Smooth muscle cell (in vitro differentiated cells): ENCODE results near the gene STUB1. TPM values are rescaled to one million over a fixed set of nuclear protein-coding genes. Genes with fewer than 3 reads are reported as not detected.

Experiments
- DNase-seq: peaks from one replicate; lab custom pipeline; 2025; ENCODE audit not compliant: unreplicated experiment; lab: John Stamatoyannopoulos, UW
- H2AFZ ChIP-seq: fragments of 200-600 bp; sonication (generic); 2 replicates; pipeline ENCODE4 v1.6.0; 2016; ENCODE audit warnings: antibody characterized with exemption, low read depth, mild to moderate bottlenecking
- H3F3A ChIP-seq: fragments of 200-600 bp; sonication (generic); 2 replicates; pipeline ENCODE4 v1.6.0; 2017; ENCODE audit warnings: antibody characterized with exemption, low read depth
- H3K27ac ChIP-seq: fragments of 200-600 bp; sonication (generic); 2 replicates; pipeline ENCODE4 v1.5.1; 2016; ENCODE audit warnings: low read depth, mild to moderate bottlenecking
- H3K27me3 ChIP-seq: fragments of 200-600 bp; sonication (generic); 2 replicates; pipeline ENCODE4 v1.6.1; 2016; ENCODE audit warnings: low read depth, mild to moderate bottlenecking
- H3K36me3 ChIP-seq: fragments of 200-600 bp; sonication (generic); 2 replicates; pipeline ENCODE4 v1.5.1; 2016; ENCODE audit warnings: low read depth
- H3K4me1 ChIP-seq: fragments of 200-600 bp; sonication (generic); 2 replicates; pipeline ENCODE4 v1.5.1; 2016; ENCODE audit warnings: low read depth
- H3K4me2 ChIP-seq: fragments of 200-600 bp; sonication (generic); 2 replicates; pipeline ENCODE4 v1.6.0; 2016; ENCODE audit warnings: mild to moderate bottlenecking
- H3K4me3 ChIP-seq: fragments of 200-600 bp; sonication (generic); 2 replicates; pipeline ENCODE4 v1.5.1; 2016; ENCODE audit warnings: mild to moderate bottlenecking
- H3K79me2 ChIP-seq: fragments of 200-600 bp; sonication (generic); 2 replicates; pipeline ENCODE4 v1.6.0; 2016; ENCODE audit warnings: low read depth, mild to moderate bottlenecking
- H3K9ac ChIP-seq: fragments of 200-600 bp; sonication (generic); 2 replicates; pipeline ENCODE4 v1.6.0; 2016; ENCODE audit warnings: low read depth
- H3K9me3 ChIP-seq: fragments of 200-600 bp; sonication (generic); replicated peaks from 2 replicates; pipeline ENCODE4 v1.5.1; 2016; ENCODE audit warnings: low read depth
- H4K20me1 ChIP-seq: fragments of 200-600 bp; sonication (generic); 2 replicates; pipeline ENCODE4 v1.6.0; 2016; ENCODE audit warnings: low read depth
- WGBS: methylation state at CpG from one replicate; pipeline ENCODE4 v1.1.7; 2016; ENCODE audit warnings: low lambda C conversion rate; 5-methylcytosine and 5-hydroxymethylcytosine counted together
- polyA plus RNA-seq: library from polyadenylated mRNA; unstranded; fragments of >200 nt; fragmentation: Nextera tagmentation; extraction: Ambion mirVana; gene quantifications from 2 replicates; pipeline ENCODE4 v1.2.1, GENCODE V29; 2016
- total RNA-seq: library from RNA; depleted of rRNA; stranded (reverse); fragments of >200 nt; gene quantifications from 2 replicates; pipeline ENCODE4 v1.2.3, GENCODE V29; 2014
- TF ChIP-seq, protein P1 (sequence below): fragments of 200-600 bp; sonication (generic); IDR thresholded peaks from 2 replicates; pipeline ENCODE4 v1.5.1; 2017; ENCODE audit warnings: borderline replicate concordance, mild to moderate bottlenecking, antibody characterized with exemption; ENCODE audit not compliant: insufficient read depth, poor library complexity, severe bottlenecking

Gene STUB1
- total and polyA plus RNA-seq, 2 experiments from 2014 or later: 99.0 to 196 TPM

DNA sequence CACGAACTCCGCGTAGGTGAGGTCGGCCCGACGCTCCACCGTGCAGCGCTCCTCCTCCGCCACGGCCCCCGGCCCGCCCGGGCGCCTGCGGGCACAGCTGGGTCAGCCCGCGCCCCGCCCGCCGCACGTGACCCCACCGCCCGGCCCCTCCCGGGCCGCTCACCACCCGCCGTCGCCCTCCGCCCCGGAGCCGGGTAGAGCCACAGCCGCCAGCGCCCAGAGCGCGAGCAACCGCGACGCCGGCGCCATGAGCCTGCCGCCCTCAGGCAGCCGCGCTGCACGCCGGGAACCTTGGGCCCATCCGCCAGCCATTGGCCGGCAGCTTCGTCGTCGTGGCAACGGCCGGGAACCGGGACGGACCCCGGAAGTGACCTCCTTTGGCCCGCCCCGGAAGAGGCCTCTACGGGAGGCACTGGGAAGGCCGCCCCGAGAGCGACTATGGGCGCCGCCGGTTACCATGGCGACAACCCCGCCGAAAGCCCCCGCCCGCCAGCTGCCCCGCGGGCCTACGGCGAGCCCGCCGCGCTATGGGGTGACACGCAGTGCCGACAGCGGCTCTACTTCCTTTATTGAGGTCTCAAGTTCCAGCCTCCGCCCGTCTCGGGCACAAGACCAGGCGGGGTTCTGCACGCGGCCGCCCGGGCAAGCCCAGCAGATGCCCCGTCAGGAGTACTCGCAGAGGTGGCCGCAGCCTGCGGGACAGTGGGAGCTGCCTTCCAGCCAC, 4.0 kb downstream of the STUB1 start, which contains the start of gene JMJD8:
TSS of gene JMJD8 (minus strand) at position 264 of the 724 bp plus-strand sequence. CDS start at position 249, 15 bp downstream.
- WGBS: 18% methylated on average over 54 of the region's 91 CpGs

DNA sequence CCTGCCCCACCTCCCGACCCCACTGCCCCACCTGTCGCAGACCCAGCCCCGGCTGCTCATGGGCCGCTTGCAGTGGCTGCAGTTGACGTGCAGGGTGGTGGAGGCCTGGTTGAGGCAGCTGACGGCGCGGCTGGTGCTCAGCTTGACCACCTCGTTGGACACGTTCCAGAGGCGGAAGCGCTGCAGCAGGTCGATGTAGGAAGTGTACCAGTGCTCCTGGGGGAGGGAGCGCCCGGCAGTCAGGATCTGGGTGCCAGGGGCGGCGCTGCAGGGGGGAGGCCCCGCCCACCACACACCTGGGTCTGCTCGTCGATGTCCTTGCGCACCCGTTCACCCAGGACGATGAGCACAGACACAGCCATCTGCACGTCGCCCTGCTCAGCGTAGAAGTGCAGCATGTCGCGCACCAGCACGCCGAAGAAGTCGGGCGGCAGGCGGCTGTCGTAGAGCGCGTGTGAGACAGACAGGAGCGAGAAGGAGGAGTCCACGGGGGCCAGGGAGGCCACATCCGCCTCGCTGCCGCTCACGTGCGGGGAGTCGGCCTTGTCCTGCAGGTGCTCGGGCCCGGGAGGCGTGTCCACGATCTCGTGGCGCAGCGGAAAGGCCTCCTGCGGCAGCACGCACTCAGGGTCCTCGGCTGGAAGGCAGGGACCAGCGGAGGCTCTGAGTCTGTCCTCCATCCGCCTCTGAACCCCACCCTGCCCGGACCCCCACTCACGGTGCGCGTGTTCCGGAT, 4.9 kb downstream of the STUB1 start:
- WGBS: 97% methylated on average over 45 of the region's 61 CpGs
- H3F3A ChIP-seq: no peaks in the 10 kb centered on the region
- H3K4me3 ChIP-seq: peak overlapping the region; percentile 60
- TF ChIP-seq, protein P1, sequence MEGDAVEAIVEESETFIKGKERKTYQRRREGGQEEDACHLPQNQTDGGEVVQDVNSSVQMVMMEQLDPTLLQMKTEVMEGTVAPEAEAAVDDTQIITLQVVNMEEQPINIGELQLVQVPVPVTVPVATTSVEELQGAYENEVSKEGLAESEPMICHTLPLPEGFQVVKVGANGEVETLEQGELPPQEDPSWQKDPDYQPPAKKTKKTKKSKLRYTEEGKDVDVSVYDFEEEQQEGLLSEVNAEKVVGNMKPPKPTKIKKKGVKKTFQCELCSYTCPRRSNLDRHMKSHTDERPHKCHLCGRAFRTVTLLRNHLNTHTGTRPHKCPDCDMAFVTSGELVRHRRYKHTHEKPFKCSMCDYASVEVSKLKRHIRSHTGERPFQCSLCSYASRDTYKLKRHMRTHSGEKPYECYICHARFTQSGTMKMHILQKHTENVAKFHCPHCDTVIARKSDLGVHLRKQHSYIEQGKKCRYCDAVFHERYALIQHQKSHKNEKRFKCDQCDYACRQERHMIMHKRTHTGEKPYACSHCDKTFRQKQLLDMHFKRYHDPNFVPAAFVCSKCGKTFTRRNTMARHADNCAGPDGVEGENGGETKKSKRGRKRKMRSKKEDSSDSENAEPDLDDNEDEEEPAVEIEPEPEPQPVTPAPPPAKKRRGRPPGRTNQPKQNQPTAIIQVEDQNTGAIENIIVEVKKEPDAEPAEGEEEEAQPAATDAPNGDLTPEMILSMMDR: no peak
- no peaks in the 10 kb centered on the region for H3K9me3 ChIP-seq
- no peak overlapping the region for H2AFZ ChIP-seq
- peak overlapping the region; percentile 95 for H3K4me2 ChIP-seq
- H3K36me3 ChIP-seq: no peaks in the 10 kb centered on the region
- no peaks in the 10 kb centered on the region for H3K27me3 ChIP-seq
- H3K79me2 ChIP-seq: peaks cover 43% of the 10 kb centered on the region
- H3K27ac ChIP-seq: peak overlapping the region; percentile 84
- DNase-seq: no peak
- peaks cover 24% of the 10 kb centered on the region for H3K4me1 ChIP-seq
- no peak overlapping the region for H3K9ac ChIP-seq
- peaks cover 33% of the 10 kb centered on the region for H4K20me1 ChIP-seq

More for the DNA sequence above, 4.0 kb downstream of the STUB1 start, which contains the start of gene JMJD8:
- Histone ChIP-seq H3K4me3 (peak within 1 kb of the TSS; percentile 60), H2AFZ (no peak within 1 kb of the TSS), H4K20me1 (peaks cover 33% of the 10 kb centered on the region), H3K27me3 (no peaks in the 10 kb centered on the region), H3K27ac (peak within 1 kb of the TSS; percentile 84), H3K9me3 (no peaks in the 10 kb centered on the region), H3K36me3 (no peaks in the 10 kb centered on the region), H3K79me2 (peaks cover 35% of the 10 kb centered on the region), H3K4me1 (peaks cover 18% of the 10 kb centered on the region), H3K9ac (peak within 1 kb of the TSS; percentile 71), H3F3A (no peaks in the 10 kb centered on the region), H3K4me2 (peak within 1 kb of the TSS; percentile 95)
- TF ChIP-seq, protein P1: no peak
- DNase-seq: peak; percentile 82

DNA sequence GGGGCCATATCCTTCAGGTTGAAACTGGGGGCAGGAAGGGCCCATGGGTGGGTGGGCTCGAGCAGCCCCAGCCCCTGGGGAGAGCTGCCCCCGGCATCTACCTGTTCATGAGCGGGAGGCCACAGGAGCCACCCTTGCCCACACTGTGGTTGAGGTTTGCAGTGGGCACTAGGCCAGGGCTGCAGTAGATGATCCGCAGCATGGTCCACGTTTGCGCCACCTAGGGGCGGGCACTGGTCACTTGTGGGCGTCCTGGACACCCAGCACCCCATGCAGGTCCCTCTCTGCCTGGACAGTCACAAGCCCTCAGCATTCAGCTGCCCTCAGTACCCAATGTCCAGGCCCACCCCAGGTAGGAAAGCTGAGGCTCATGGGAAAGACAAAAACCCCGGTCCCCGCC, 5.8 kb downstream of the STUB1 start:
- Histone ChIP-seq H3F3A (no peaks in the 10 kb centered on the region), H3K27me3 (no peaks in the 10 kb centered on the region), H3K4me1 (peaks cover 22% of the 10 kb centered on the region), H2AFZ (no peak overlapping the region), H3K79me2 (peaks cover 38% of the 10 kb centered on the region), H4K20me1 (peaks cover 27% of the 10 kb centered on the region), H3K27ac (no peak overlapping the region), H3K9me3 (no peaks in the 10 kb centered on the region), H3K4me2 (no peak overlapping the region), H3K4me3 (no peak overlapping the region), H3K36me3 (no peaks in the 10 kb centered on the region), H3K9ac (no peak overlapping the region)
- DNase-seq: no peak
- TF ChIP-seq, protein P1: peak; percentile 34
- WGBS: 80% methylated on average over 9 of the region's 10 CpGs
